Fibroblast of the aortic adventitia (primary cell): ENCODE measurements around the gene RAB1B. TPM values are rescaled to one million over a fixed set of nuclear protein-coding genes. Genes with fewer than 3 reads are reported as not detected.

Experiments used
- DNase-seq: peaks from one replicate; pipeline ENCODE4 v3.0.0-alpha.2; 2010; ENCODE audit warnings: low read depth
- H3K4me3 ChIP-seq: 2 replicates; pipeline ENCODE4 v1.5.1; 2011; ENCODE audit warnings: low read depth, mild to moderate bottlenecking, control low read depth, low read length, moderate library complexity
- total RNA-seq: library from RNA; depleted of rRNA; stranded (reverse); fragments of >200 nt; gene quantifications from 2 replicates; pipeline ENCODE4 v1.2.3, GENCODE V29; 2012; ENCODE audit warnings: low replicate concordance
- TF ChIP-seq, protein P1 (sequence below): IDR thresholded peaks from 2 replicates; pipeline ENCODE4 v1.5.1; 2011; ENCODE audit warnings: mild to moderate bottlenecking, low read length, control low read depth, inconsistent platforms; ENCODE audit not compliant: insufficient read depth

The RAB1B gene
- total RNA-seq, 1 donor = 85.1 TPM

DNA sequence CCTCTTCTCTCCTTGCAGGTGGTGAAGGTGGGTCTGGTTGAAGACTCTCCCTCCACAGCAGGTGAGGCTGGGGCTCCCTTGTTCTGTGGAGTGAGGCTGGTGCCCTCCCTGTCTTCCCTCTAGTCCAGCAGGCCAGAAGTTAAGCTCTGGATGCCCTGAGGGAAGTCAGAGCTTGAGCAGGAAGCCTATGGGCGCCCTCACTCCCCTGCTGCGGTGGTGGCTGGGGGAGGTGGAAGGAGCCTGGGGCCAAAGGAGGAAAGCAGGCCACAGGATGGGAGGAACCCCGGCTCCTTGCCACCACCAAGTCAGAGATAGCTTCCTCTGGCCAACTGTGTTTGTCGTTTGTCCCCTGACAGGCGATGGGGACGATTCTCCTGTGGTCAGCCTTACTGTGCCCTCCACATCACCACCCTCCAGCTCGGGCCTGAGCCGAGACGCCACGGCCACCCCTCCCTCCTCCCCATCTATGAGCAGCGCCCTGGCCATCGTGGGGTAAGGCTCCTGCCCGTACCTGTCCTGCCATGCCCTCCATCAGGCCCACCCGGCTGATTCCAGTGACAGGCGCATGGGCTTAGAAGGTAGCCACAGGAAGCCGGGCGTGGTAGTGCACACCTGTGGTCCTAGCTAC, 29.5 kb upstream of the RAB1B start:
- no peak overlapping the region for H3K4me3 ChIP-seq
- TF ChIP-seq, protein P1, sequence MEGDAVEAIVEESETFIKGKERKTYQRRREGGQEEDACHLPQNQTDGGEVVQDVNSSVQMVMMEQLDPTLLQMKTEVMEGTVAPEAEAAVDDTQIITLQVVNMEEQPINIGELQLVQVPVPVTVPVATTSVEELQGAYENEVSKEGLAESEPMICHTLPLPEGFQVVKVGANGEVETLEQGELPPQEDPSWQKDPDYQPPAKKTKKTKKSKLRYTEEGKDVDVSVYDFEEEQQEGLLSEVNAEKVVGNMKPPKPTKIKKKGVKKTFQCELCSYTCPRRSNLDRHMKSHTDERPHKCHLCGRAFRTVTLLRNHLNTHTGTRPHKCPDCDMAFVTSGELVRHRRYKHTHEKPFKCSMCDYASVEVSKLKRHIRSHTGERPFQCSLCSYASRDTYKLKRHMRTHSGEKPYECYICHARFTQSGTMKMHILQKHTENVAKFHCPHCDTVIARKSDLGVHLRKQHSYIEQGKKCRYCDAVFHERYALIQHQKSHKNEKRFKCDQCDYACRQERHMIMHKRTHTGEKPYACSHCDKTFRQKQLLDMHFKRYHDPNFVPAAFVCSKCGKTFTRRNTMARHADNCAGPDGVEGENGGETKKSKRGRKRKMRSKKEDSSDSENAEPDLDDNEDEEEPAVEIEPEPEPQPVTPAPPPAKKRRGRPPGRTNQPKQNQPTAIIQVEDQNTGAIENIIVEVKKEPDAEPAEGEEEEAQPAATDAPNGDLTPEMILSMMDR = no peak
- DNase-seq = no peak

DNA sequence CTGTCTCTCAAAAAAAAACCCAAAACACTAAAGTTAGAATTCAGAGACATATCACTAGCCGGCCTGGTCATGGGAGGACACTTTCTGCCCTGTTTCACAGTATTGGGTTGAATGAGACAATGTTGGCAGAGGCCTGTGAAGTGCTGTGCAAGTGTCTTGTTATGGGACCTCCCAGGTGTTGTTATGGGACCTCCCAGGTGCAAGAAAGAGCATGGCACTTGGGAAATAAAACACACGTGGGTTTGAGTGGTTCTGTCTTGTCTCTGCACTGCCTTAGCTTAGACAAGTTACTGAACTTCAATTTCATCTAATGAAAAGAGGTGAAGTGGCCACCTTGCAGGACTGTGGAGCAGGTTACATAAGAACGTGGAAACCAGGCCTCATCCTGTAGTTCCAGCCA, 28.9 kb upstream of the RAB1B start:
- TF ChIP-seq, protein P1 = no peak
- no peak for DNase-seq
- H3K4me3 ChIP-seq = no peak overlapping the region

DNA sequence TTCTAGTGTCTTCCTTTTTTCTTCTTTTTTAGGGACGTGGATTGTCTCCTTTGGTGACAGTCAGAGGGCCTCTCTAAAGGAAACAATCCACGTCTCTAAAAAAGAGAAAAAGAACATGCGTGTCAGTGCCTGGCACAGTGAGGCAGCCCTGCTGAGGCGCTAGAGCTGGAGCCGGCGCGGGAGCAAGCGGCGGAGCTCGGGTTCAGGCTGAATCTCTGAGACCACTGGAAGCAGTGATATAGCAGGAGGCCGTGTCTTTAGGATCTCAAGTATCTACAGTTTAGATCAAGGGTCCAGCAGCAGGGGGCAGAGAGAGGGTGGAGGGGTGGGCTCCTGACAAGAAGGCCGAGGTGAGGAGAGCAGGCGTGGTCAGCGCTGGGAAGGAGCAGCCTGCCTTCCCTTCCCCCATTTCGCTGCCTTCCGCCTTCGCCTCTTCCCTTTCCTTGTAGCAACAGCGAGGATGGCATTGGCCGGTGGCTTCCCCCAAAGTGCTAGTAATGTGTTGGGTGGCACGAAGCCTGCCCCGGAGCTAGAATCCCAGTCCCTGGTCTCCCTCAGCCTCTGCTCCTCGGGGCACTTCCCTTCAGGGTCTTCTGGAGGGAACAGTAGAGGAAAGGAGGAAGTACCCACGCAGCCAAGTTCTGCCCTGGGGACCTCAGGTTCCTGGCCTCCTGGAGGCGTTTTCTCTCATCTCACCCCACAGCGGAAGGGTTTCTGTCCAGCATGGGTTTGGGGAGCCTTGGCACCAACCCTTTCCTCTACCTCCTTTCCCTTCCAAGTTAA, 28.2 kb upstream of the RAB1B start:
- no peak for DNase-seq
- H3K4me3 ChIP-seq = no peak overlapping the region
- TF ChIP-seq, protein P1 = no peak

DNA sequence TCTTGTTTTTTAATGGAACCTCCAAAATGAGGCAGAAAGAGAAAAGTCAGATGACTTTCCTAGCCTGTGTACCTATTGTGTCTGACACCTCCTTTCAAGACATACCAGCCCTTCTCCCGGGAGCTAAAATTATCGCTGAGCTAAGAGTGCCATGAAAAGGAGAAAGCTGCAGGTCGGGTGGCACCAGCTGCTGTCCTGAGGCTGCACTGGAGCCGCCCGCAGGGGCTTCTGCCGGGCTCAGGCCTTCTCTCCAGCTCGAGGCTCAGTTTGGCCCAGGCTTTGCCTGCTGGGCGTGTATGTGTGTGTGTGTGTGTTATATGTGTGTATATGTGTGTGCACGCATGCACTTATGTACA, 27.7 kb upstream of the RAB1B start:
- TF ChIP-seq, protein P1 = no peak
- H3K4me3 ChIP-seq = no peak overlapping the region
- no peak for DNase-seq

DNA sequence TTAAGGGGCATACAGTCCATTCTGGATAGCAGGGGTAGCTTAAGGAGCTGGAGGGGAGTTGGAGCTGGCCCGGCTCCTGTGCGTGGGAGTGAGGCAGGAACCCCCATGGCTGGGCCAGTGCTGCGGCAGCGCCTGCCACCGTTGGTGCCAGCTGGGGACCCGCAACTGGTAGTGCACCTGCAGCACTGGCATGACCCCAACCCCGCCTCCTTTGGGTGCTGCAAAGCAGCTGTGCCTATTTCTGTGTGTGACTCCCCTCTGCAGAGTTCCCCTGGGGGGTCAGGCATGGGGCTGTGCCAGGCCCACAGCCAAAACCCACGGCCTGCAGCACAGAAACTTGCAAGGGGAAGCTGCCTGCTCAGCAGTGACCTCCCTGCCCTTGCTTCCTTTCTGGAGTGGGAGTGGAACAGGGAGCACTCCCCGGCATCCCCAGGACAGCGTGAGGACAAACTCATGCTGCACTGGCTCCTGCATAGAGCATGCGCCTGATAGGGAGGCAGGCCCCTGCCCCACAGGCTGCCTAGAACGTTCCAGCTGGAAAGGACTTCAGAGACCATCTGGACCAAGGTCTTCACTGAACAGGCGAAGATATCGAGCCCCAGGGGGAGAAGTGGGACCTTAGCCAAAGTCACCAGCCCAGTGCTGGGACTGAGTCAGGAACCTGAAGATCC, 26.2 kb upstream of the RAB1B start:
- no peak for DNase-seq
- no peak overlapping the region for H3K4me3 ChIP-seq
- TF ChIP-seq, protein P1 = no peak

DNA sequence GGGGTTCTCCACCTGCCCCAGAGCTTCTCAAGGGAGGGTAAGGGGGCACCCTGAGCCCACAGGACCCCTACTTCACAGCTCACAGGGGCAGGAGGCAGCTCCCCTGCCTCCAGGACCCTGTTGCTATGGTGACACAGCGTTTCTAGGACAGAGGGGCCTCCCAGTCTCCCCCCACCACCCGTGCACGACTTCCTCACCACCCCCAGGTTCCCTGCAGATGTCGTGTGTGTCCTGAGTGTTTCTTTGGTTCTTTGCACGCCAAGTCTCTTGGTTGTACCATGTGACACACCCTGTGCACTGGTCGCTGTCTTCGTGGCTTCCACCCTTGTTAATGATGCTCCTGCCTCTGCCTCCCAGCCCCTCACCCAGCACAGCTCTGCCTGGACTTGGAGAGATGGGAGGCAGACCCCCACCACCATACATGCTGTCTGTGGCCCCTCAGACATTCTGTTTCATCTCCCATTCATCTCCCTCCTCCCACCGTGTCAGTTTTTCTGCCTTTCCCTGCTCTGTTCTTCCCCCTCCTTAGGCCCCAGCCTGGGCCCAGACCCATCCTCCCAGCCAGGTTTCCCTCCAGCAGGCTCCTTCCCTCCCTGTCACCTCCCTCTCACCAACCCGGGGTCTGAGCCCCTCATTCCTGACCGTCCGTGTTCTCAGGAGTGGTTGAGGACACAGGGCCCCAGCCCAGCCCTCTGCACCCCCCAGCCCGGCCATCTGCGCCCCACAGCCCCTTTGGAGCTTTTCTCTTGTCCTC, 24.5 kb upstream of the RAB1B start:
- TF ChIP-seq, protein P1 = no peak
- no peak overlapping the region for H3K4me3 ChIP-seq
- DNase-seq = no peak
